Measurements from ENCODE around the gene DUSP9.
"Not testable (repeated sequence)": the region's sequence is repeated elsewhere in the genome, so short reads cannot be mapped to it uniquely, and the experiment has no call there.

Gene DUSP9

DNA sequence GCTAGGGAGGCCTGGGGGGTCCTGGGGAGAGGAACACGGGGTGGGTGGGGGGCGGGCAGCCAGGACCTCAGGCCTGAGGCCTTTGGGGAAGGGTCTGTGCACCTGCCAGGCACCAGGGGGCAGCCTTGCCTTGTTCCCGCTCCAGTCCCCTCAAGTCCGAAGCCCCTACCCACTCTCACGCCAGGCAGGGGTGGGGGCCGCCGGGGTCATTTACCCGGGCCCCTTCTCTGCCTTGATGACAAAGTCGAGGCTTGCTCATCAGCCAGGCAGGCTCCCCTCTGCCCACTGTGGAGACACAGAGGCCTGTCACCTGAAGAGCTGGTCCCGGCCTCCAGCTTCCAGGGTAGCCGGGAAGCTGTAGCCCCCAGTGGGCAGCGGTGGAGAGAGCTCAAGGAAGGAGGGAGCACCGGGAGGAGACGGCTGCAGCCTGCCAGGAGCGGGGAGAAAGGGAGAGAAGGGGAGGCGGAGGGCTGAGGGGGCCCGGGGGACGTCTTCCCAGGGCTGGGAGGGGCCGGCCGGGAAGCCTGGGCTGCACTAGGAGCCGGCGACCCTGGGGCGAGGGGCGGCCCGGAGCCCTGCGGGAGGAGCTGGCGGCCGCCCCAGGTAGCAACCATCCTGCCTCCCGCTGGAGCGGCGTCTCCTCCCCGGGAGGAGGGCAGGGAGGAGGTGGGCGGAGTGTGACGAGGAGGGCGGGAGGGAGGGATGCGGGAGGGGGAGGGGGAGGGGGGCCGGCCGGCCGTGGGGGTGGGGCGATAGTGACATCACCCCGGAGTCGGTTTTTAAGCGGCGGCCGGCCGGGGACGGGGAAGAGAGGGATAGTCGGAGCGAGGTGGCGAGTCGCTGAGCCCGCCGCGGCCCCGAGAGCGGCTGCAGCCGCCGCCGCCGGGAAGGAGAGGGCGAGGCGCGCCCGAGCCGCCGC lies 40.4 kb downstream of the DUSP9 start, which contains the start of gene SLC6A8:
Gene SLC6A8, plus strand, starts transcription at position 806 of the 919 bp plus-strand sequence. CDS start 649 bp downstream, outside the sequence.
- Histone ChIP-seq H3K4me1 (ENCODE audit: control insufficient read depth in 2 of 2, insufficient read depth in 2 of 2, low read length in 2 of 2) (peaks cover 0 to 3% of the 10 kb centered on the region in 2 donors), H3K4me3 (ENCODE audit: low read length in 2 of 2) (peak within 1 kb of the TSS; percentile 41 to 58), H3K27me3 (ENCODE audit: control insufficient read depth in 2 of 2, insufficient read depth in 2 of 2, low read length in 2 of 2) (no peaks in the 10 kb centered on the region), H3K9ac (ENCODE audit: low read depth in 1 of 2, low read length in 2 of 2) (peak within 1 kb of the TSS in 1 of 2 donors; percentile 69), H3K36me3 (ENCODE audit: control insufficient read depth in 2 of 2, insufficient read depth in 2 of 2, low read length in 2 of 2) (no peaks in the 10 kb centered on the region), H3K9me3 (ENCODE audit: control insufficient read depth in 2 of 2, low read length in 2 of 2) (no peaks in the 10 kb centered on the region), H3K27ac (ENCODE audit: low read depth in 2 of 2, low read length in 2 of 2) (peak within 1 kb of the TSS; percentile 52 to 61)

GRCh38 chrX:153688071-153688470 lies 41.1 kb downstream of the DUSP9 start:
- Histone ChIP-seq H3K27ac (ENCODE audit: low read depth in 2 of 2, low read length in 2 of 2) (no peak overlapping the region), H3K4me3 (ENCODE audit: low read length in 2 of 2) (no peak overlapping the region)

DNA sequence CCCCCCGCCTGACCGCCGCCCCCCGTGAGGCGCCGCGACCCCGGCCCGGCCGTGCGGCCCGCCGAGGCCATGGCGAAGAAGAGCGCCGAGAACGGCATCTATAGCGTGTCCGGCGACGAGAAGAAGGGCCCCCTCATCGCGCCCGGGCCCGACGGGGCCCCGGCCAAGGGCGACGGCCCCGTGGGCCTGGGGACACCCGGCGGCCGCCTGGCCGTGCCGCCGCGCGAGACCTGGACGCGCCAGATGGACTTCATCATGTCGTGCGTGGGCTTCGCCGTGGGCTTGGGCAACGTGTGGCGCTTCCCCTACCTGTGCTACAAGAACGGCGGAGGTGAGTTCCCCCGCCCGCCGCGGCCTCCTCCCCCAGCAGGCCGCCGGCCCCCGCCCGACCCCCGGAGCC lies 41.5 kb downstream of the DUSP9 start:
- Histone ChIP-seq H3K36me3 (ENCODE audit: control insufficient read depth in 2 of 2, insufficient read depth in 2 of 2, low read length in 2 of 2) (no peaks in the 10 kb centered on the region), H3K27me3 (ENCODE audit: control insufficient read depth in 2 of 2, insufficient read depth in 2 of 2, low read length in 2 of 2) (no peaks in the 10 kb centered on the region), H3K9ac (ENCODE audit: low read depth in 1 of 2, low read length in 2 of 2) (peak overlapping the region in 1 of 2 donors; percentile 66), H3K9me3 (ENCODE audit: control insufficient read depth in 2 of 2, low read length in 2 of 2) (no peaks in the 10 kb centered on the region), H3K4me3 (ENCODE audit: low read length in 2 of 2) (peak overlapping the region in 1 of 2 donors; percentile 41), H3K4me1 (ENCODE audit: control insufficient read depth in 2 of 2, insufficient read depth in 2 of 2, low read length in 2 of 2) (peaks cover 0 to 3% of the 10 kb centered on the region in 2 donors), H3K27ac (ENCODE audit: low read depth in 2 of 2, low read length in 2 of 2) (peak overlapping the region in 1 of 2 donors; percentile 42)

More at GRCh38 chrX:153688071-153688470, 41.1 kb downstream of the DUSP9 start:
- no peak overlapping the region for H3K9ac ChIP-seq (ENCODE audit: low read depth in 1 of 2, low read length in 2 of 2)
- H3K27me3 ChIP-seq (ENCODE audit: control insufficient read depth in 2 of 2, insufficient read depth in 2 of 2, low read length in 2 of 2) = no peaks in the 10 kb centered on the region
- H3K36me3 ChIP-seq (ENCODE audit: control insufficient read depth in 2 of 2, insufficient read depth in 2 of 2, low read length in 2 of 2) = no peaks in the 10 kb centered on the region
- no peaks in the 10 kb centered on the region for H3K9me3 ChIP-seq (ENCODE audit: control insufficient read depth in 2 of 2, low read length in 2 of 2)
- H3K4me1 ChIP-seq (ENCODE audit: control insufficient read depth in 2 of 2, insufficient read depth in 2 of 2, low read length in 2 of 2) = peaks cover 0 to 3% of the 10 kb centered on the region in 2 donors

GRCh38 chrX:153688911-153689590 lies 42.0 kb downstream of the DUSP9 start:
- no peaks in the 10 kb centered on the region for H3K27me3 ChIP-seq (ENCODE audit: control insufficient read depth in 2 of 2, insufficient read depth in 2 of 2, low read length in 2 of 2)
- peak overlapping the region in 1 of 2 donors; percentile 66 for H3K9ac ChIP-seq (ENCODE audit: low read depth in 1 of 2, low read length in 2 of 2)
- H3K27ac ChIP-seq (ENCODE audit: low read depth in 2 of 2, low read length in 2 of 2) = no peak overlapping the region
- no peaks in the 10 kb centered on the region for H3K36me3 ChIP-seq (ENCODE audit: control insufficient read depth in 2 of 2, insufficient read depth in 2 of 2, low read length in 2 of 2)
- H3K4me3 ChIP-seq (ENCODE audit: low read length in 2 of 2) = peak overlapping the region in 1 of 2 donors; percentile 43
- no peaks in the 10 kb centered on the region for H3K9me3 ChIP-seq (ENCODE audit: control insufficient read depth in 2 of 2, low read length in 2 of 2)
- peaks cover 0 to 3% of the 10 kb centered on the region in 2 donors for H3K4me1 ChIP-seq (ENCODE audit: control insufficient read depth in 2 of 2, insufficient read depth in 2 of 2, low read length in 2 of 2)

DNA sequence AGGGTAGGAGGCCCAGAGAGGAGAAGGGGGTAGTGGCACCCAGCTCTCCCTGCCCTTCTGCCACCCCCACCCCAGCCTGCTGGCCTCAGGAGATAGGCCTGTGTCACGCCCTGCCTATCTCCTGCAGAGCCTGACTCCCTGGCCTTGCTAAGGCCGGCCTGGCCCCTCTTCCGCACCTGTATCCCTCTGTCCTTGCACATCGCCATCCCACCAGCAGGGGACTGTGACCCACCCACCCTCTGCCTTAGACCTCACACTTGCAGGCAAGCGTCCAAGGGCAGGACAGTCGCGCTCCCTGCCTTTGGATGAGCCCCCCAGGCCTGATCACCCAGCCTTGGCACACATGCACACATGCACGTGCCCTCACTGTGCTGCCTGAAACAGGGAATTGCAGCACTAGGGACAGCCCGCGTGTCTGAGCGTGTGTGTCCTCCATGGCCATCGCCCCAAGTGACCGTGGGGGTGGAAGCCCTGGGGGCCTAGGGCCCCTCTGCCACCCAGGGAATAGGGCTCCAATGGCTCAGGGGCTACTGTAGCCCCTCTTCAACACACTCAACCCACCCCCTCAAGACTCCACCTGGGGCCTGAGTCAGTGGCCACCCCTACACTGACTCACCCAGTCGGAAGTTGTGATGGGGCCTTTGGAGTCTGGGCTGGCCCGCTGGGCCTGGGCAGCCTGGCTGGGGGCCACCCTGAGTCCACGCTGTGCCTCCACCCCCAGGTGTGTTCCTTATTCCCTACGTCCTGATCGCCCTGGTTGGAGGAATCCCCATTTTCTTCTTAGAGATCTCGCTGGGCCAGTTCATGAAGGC lies 42.9 kb downstream of the DUSP9 start:
- Histone ChIP-seq H3K9ac (ENCODE audit: low read depth in 1 of 2, low read length in 2 of 2) (peak overlapping the region in 1 of 2 donors; percentile 12), H3K4me3 (ENCODE audit: low read length in 2 of 2) (peak overlapping the region; percentile 37 to 39), H3K4me1 (ENCODE audit: control insufficient read depth in 2 of 2, insufficient read depth in 2 of 2, low read length in 2 of 2) (peaks cover 0 to 3% of the 10 kb centered on the region in 2 donors), H3K9me3 (ENCODE audit: control insufficient read depth in 2 of 2, low read length in 2 of 2) (no peaks in the 10 kb centered on the region), H3K27me3 (ENCODE audit: control insufficient read depth in 2 of 2, insufficient read depth in 2 of 2, low read length in 2 of 2) (no peaks in the 10 kb centered on the region), H3K36me3 (ENCODE audit: control insufficient read depth in 2 of 2, insufficient read depth in 2 of 2, low read length in 2 of 2) (no peaks in the 10 kb centered on the region), H3K27ac (ENCODE audit: low read depth in 2 of 2, low read length in 2 of 2) (peak overlapping the region in 1 of 2 donors; percentile 29)

DNA sequence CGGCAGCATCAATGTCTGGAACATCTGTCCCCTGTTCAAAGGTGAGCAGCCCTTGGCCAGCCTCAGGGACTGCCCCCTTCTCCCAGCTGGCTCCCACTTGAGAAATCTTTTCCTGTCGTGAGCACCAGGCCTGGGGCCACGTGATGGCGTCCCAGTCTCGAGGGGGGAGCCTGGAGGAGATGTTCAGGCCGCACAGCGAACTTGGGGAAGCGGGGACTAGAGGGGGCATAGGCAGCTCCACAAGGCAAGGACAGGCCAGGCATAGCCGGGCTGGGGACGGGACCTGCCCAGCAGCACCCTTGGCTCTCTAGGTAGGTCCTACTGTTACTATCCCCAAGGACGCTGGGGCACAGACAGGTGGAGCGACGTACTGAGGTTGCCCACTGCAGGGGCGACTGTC lies 43.5 kb downstream of the DUSP9 start:
- no peaks in the 10 kb centered on the region for H3K36me3 ChIP-seq (ENCODE audit: control insufficient read depth in 2 of 2, insufficient read depth in 2 of 2, low read length in 2 of 2)
- no peak overlapping the region for H3K27ac ChIP-seq (ENCODE audit: low read depth in 2 of 2, low read length in 2 of 2)
- H3K9ac ChIP-seq (ENCODE audit: low read depth in 1 of 2, low read length in 2 of 2) = no peak overlapping the region
- no peak overlapping the region for H3K4me3 ChIP-seq (ENCODE audit: low read length in 2 of 2)
- peaks cover 0 to 3% of the 10 kb centered on the region in 2 donors for H3K4me1 ChIP-seq (ENCODE audit: control insufficient read depth in 2 of 2, insufficient read depth in 2 of 2, low read length in 2 of 2)
- H3K9me3 ChIP-seq (ENCODE audit: control insufficient read depth in 2 of 2, low read length in 2 of 2) = no peaks in the 10 kb centered on the region
- H3K27me3 ChIP-seq (ENCODE audit: control insufficient read depth in 2 of 2, insufficient read depth in 2 of 2, low read length in 2 of 2) = no peaks in the 10 kb centered on the region

GRCh38 chrX:153691032-153691827 lies 44.2 kb downstream of the DUSP9 start:
- H3K27ac ChIP-seq (ENCODE audit: low read depth in 2 of 2, low read length in 2 of 2); H3K4me3 ChIP-seq (ENCODE audit: low read length in 2 of 2); H3K4me1 ChIP-seq (ENCODE audit: control insufficient read depth in 2 of 2, insufficient read depth in 2 of 2, low read length in 2 of 2); H3K27me3 ChIP-seq (ENCODE audit: control insufficient read depth in 2 of 2, insufficient read depth in 2 of 2, low read length in 2 of 2); H3K9me3 ChIP-seq (ENCODE audit: control insufficient read depth in 2 of 2, low read length in 2 of 2); H3K36me3 ChIP-seq (ENCODE audit: control insufficient read depth in 2 of 2, insufficient read depth in 2 of 2, low read length in 2 of 2); H3K9ac ChIP-seq (ENCODE audit: low read depth in 1 of 2, low read length in 2 of 2): not testable (repeated sequence)

DNA sequence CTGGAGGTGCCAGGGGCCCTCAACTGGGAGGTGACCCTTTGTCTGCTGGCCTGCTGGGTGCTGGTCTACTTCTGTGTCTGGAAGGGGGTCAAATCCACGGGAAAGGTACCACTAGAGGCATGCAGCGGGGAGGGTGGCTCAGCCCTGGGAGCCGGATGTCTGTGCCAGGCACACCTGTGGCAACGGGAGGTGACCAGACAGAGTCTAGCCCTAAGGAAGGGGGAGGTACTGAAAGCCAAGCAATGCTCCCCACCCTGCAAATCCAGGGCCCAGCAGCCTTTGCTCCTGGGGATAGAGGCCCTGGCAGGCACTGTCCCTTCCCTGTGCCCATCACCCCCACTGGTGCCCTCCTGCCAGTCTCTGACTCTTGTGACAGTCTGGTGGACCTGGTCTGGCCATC lies 45.0 kb downstream of the DUSP9 start:
- Histone ChIP-seq H3K9ac (ENCODE audit: low read depth in 1 of 2, low read length in 2 of 2) (no peak overlapping the region), H3K27ac (ENCODE audit: low read depth in 2 of 2, low read length in 2 of 2) (no peak overlapping the region)

GRCh38 chrX:153692611-153693156 lies 45.7 kb downstream of the DUSP9 start:
- Histone ChIP-seq H3K4me1 (ENCODE audit: control insufficient read depth in 2 of 2, insufficient read depth in 2 of 2, low read length in 2 of 2) (peaks cover 0 to 3% of the 10 kb centered on the region in 2 donors), H3K27me3 (ENCODE audit: control insufficient read depth in 2 of 2, insufficient read depth in 2 of 2, low read length in 2 of 2) (no peaks in the 10 kb centered on the region), H3K9ac (ENCODE audit: low read depth in 1 of 2, low read length in 2 of 2) (peak overlapping the region in 1 of 2 donors; percentile 19), H3K4me3 (ENCODE audit: low read length in 2 of 2) (no peak overlapping the region), H3K27ac (ENCODE audit: low read depth in 2 of 2, low read length in 2 of 2) (no peak overlapping the region), H3K9me3 (ENCODE audit: control insufficient read depth in 2 of 2, low read length in 2 of 2) (no peaks in the 10 kb centered on the region), H3K36me3 (ENCODE audit: control insufficient read depth in 2 of 2, insufficient read depth in 2 of 2, low read length in 2 of 2) (no peaks in the 10 kb centered on the region)

More for the DNA sequence above, 45.0 kb downstream of the DUSP9 start:
- no peak overlapping the region for H3K4me3 ChIP-seq (ENCODE audit: low read length in 2 of 2)
- no peaks in the 10 kb centered on the region for H3K36me3 ChIP-seq (ENCODE audit: control insufficient read depth in 2 of 2, insufficient read depth in 2 of 2, low read length in 2 of 2)
- no peaks in the 10 kb centered on the region for H3K27me3 ChIP-seq (ENCODE audit: control insufficient read depth in 2 of 2, insufficient read depth in 2 of 2, low read length in 2 of 2)
- no peaks in the 10 kb centered on the region for H3K9me3 ChIP-seq (ENCODE audit: control insufficient read depth in 2 of 2, low read length in 2 of 2)
- H3K4me1 ChIP-seq (ENCODE audit: control insufficient read depth in 2 of 2, insufficient read depth in 2 of 2, low read length in 2 of 2) = peaks cover 0 to 3% of the 10 kb centered on the region in 2 donors
